Prostate gland (tissue), 2 donors: ENCODE data around the gene CDC14A.

Experiments used
- POLR2A ChIP-seq: fragments of 450-650 bp; IDR thresholded peaks from one replicate; pipeline ENCODE4 v1.6.1; 2016; ENCODE audit warnings: antibody characterized with exemption, mild to moderate bottlenecking
- POLR2AphosphoS5 ChIP-seq: sonication (generic); formaldehyde crosslinking; IDR thresholded peaks from one replicate; pipeline ENCODE4 v1.6.1; 2017; ENCODE audit warnings: antibody characterized with exemption
- TF ChIP-seq, protein P1 (sequence below), 4 experiments: fragments of 200-600 bp in 2 of 4; fragments of 450-650 bp in 2 of 4; sonication (generic) in 2 of 4; IDR thresholded peaks; 1 replicate in 3 of 4; 2 replicates in 1 of 4; pipeline ENCODE4 v1.5.1; 2016 to 2019; ENCODE audit warnings: antibody characterized with exemption in 4 of 4, mild to moderate bottlenecking in 2 of 4, moderate library complexity in 2 of 4

DNA sequence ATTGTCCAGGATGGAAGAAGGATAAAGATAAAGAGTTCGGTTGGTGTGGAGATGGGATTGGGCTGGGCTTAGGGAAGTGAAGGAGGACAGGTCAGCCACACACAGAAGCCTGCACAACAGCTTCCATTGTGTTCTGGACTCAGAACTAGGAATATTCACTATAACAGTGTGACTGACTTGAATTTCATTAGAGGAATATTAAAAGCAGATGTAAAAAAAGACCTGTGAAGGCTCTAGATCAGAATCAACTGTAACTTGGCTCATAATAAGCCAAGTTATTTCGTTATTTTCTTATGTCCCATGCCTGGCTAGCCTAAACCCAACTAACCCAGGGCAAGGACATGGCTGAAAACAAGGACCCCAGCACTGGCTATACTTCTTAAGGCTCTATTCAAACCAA is 129.0 kb downstream of the CDC14A start:
- TF ChIP-seq, protein P1, sequence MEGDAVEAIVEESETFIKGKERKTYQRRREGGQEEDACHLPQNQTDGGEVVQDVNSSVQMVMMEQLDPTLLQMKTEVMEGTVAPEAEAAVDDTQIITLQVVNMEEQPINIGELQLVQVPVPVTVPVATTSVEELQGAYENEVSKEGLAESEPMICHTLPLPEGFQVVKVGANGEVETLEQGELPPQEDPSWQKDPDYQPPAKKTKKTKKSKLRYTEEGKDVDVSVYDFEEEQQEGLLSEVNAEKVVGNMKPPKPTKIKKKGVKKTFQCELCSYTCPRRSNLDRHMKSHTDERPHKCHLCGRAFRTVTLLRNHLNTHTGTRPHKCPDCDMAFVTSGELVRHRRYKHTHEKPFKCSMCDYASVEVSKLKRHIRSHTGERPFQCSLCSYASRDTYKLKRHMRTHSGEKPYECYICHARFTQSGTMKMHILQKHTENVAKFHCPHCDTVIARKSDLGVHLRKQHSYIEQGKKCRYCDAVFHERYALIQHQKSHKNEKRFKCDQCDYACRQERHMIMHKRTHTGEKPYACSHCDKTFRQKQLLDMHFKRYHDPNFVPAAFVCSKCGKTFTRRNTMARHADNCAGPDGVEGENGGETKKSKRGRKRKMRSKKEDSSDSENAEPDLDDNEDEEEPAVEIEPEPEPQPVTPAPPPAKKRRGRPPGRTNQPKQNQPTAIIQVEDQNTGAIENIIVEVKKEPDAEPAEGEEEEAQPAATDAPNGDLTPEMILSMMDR (IDR thresholded peaks at IDR 0.05), result no peak
- TF ChIP-seq POLR2A, result no peak
- TF ChIP-seq POLR2AphosphoS5, result no peak
